ENCODE results near the gene LIMD2. TPM values are rescaled to one million over a fixed set of nuclear protein-coding genes. Genes with fewer than 3 reads are reported as not detected.

LIMD2 gene
- polyA plus RNA-seq, 3 donors: 315 to 631 (median 334) TPM

GRCh38 chr17:63703029-63703428 is 3.1 kb upstream of the LIMD2 start:
- DNase-seq: no peak
- no peaks in the 10 kb centered on the region for H3K9me3 ChIP-seq (replicated peaks in 1 of 2; ENCODE audit: control insufficient read depth in 1 of 2, insufficient read depth in 1 of 2, low read length in 2 of 2)
- peaks cover 62% of the 10 kb centered on the region for H4K20me1 ChIP-seq (ENCODE audit: insufficient read depth, low read length)
- H3K9ac ChIP-seq (ENCODE audit: insufficient read depth, low read length, poor library complexity, severe bottlenecking): peak overlapping the region; percentile 91
- peak overlapping the region in 1 of 2 donors; percentile 97 for H3K4me3 Mint-ChIP-seq
- peaks cover 33 to 43% of the 10 kb centered on the region in 2 donors for H3K36me3 Mint-ChIP-seq
- H3K4me1 ChIP-seq (ENCODE audit: control insufficient read depth in 1 of 2, insufficient read depth in 2 of 2, low read length in 2 of 2): peaks cover 38 to 50% of the 10 kb centered on the region in 2 donors
- peaks cover 0 to 2% (median 0%) of the 10 kb centered on the region in 7 donors for H3K9me3 Mint-ChIP-seq
- H2AFZ ChIP-seq (ENCODE audit: insufficient read depth, low read depth, low read length, poor library complexity, severe bottlenecking): no peak overlapping the region
- no peak for TF ChIP-seq CTCF (IDR thresholded peaks at IDR 0.05)
- peak overlapping the region; percentile 100 for H3K4me2 ChIP-seq (replicated peaks; ENCODE audit: extremely low read depth, low read length, poor library complexity, severe bottlenecking)
- peak overlapping the region in 1 of 3 experiments; percentile 100 for H3K4me3 ChIP-seq (replicated peaks in 1 of 3; ENCODE audit: low read depth in 2 of 3, low read length in 3 of 3)
- peaks cover 44% of the 10 kb centered on the region for H3K79me2 ChIP-seq (ENCODE audit: insufficient read depth, low read length)
- no peaks in the 10 kb centered on the region for H3K27me3 ChIP-seq (ENCODE audit: control insufficient read depth in 2 of 2, insufficient read depth in 2 of 2, low read length in 2 of 2)
- H3K27me3 Mint-ChIP-seq (ENCODE audit: low read depth in 3 of 3): no peaks in the 10 kb centered on the region
- peak overlapping the region in 1 of 2 donors; percentile 95 for H3K27ac ChIP-seq (ENCODE audit: low read depth in 1 of 2, low read length in 2 of 2)
- WGBS (ENCODE audit: insufficient coverage): 98% methylated on average over 5 of the region's 5 CpGs
- H3K27ac Mint-ChIP-seq: peak overlapping the region in 3 of 7 donors; percentile 97
- H3K36me3 ChIP-seq (replicated peaks in 1 of 2; ENCODE audit: control insufficient read depth in 1 of 2, insufficient read depth in 2 of 2, low read length in 2 of 2): peaks cover 21 to 45% of the 10 kb centered on the region in 2 donors
- H3K4me1 Mint-ChIP-seq: peaks cover 45% of the 10 kb centered on the region
- intact Hi-C loops (cut with micrococcal nuclease): loop anchor here in 1 of 2 donors (5.0 kb wide), 1 partner anchor 139 kb away; the partner anchor contains the start of gene SMARCD2

- intact Hi-C loops (cut with micrococcal nuclease): loop anchor here in 1 of 2 donors (5.0 kb wide), 1 partner anchor 140 kb away; the partner anchor contains the start of gene SMARCD2
- H3K9ac ChIP-seq (ENCODE audit: insufficient read depth, low read length, poor library complexity, severe bottlenecking): peak overlapping the region; percentile 91
- DNase-seq: no peak
These were observed 2.7 kb upstream of the LIMD2 start for GRCh38 chr17:63702721-63703015.

More at GRCh38 chr17:63702721-63703015, 2.7 kb upstream of the LIMD2 start:
- no peaks in the 10 kb centered on the region for H3K9me3 ChIP-seq (replicated peaks in 1 of 2; ENCODE audit: control insufficient read depth in 1 of 2, insufficient read depth in 1 of 2, low read length in 2 of 2)
- Mint-ChIP-seq H3K27ac (peak overlapping the region; percentile 97 to 99 (median 98)), H3K9me3 (peaks cover 0 to 2% (median 0%) of the 10 kb centered on the region in 7 donors), H3K4me3 (peak overlapping the region; percentile 86 to 97), H3K27me3 (ENCODE audit: low read depth in 3 of 3) (no peaks in the 10 kb centered on the region), H3K4me1 (peaks cover 49% of the 10 kb centered on the region), H3K36me3 (peaks cover 33 to 45% of the 10 kb centered on the region in 2 donors)
- peak overlapping the region; percentile 88 to 95 for H3K27ac ChIP-seq (ENCODE audit: low read depth in 1 of 2, low read length in 2 of 2)
- no peaks in the 10 kb centered on the region for H3K27me3 ChIP-seq (ENCODE audit: control insufficient read depth in 2 of 2, insufficient read depth in 2 of 2, low read length in 2 of 2)
- TF ChIP-seq CTCF (IDR thresholded peaks at IDR 0.05): no peak
- H3K36me3 ChIP-seq (replicated peaks in 1 of 2; ENCODE audit: control insufficient read depth in 1 of 2, insufficient read depth in 2 of 2, low read length in 2 of 2): peaks cover 21 to 47% of the 10 kb centered on the region in 2 donors
- peak overlapping the region in 2 of 3 experiments; percentile 50 to 100 for H3K4me3 ChIP-seq (replicated peaks in 1 of 3; ENCODE audit: low read depth in 2 of 3, low read length in 3 of 3)
- H3K4me2 ChIP-seq (replicated peaks; ENCODE audit: extremely low read depth, low read length, poor library complexity, severe bottlenecking): peak overlapping the region; percentile 100
- peaks cover 65% of the 10 kb centered on the region for H4K20me1 ChIP-seq (ENCODE audit: insufficient read depth, low read length)
- WGBS (ENCODE audit: insufficient coverage): 84% methylated on average over 5 of the region's 6 CpGs
- peaks cover 42 to 54% of the 10 kb centered on the region in 2 donors for H3K4me1 ChIP-seq (ENCODE audit: control insufficient read depth in 1 of 2, insufficient read depth in 2 of 2, low read length in 2 of 2)
- H3K79me2 ChIP-seq (ENCODE audit: insufficient read depth, low read length): peaks cover 47% of the 10 kb centered on the region
- H2AFZ ChIP-seq (ENCODE audit: insufficient read depth, low read depth, low read length, poor library complexity, severe bottlenecking): peak overlapping the region; percentile 71
